Endodermal cell (in vitro differentiated cells): ENCODE measurements around the gene AP1G2. TPM values are rescaled to one million over a fixed set of nuclear protein-coding genes. Genes with fewer than 3 reads are reported as not detected.

Experiments used
- DNase-seq: peaks from one replicate; pipeline ENCODE4 v3.0.0-alpha.2; 2017
- H3K27ac ChIP-seq: 2 replicates; pipeline ENCODE4 v1.5.1; 2013; ENCODE audit warnings: mild to moderate bottlenecking, low read depth, low read length, moderate library complexity
- H3K27me3 ChIP-seq: 2 replicates; pipeline ENCODE4 v1.6.1; 2013; ENCODE audit warnings: mild to moderate bottlenecking, low read length, moderate library complexity; ENCODE audit not compliant: insufficient read depth, control insufficient read depth, poor library complexity, severe bottlenecking
- H3K36me3 ChIP-seq: 2 replicates; pipeline ENCODE4 v1.7.0; 2013; ENCODE audit warnings: mild to moderate bottlenecking, low read length, moderate library complexity; ENCODE audit not compliant: control insufficient read depth, insufficient read depth
- H3K4me1 ChIP-seq: one replicate; pipeline ENCODE4 v1.7.0; 2013; ENCODE audit warnings: low read length; ENCODE audit not compliant: control insufficient read depth, insufficient read depth
- H3K4me3 ChIP-seq: 2 replicates; pipeline ENCODE4 v1.5.1; 2013; ENCODE audit warnings: mild to moderate bottlenecking, low read length, moderate library complexity
- H3K9ac ChIP-seq: 2 replicates; pipeline ENCODE4 v1.6.1; 2013; ENCODE audit warnings: mild to moderate bottlenecking, low read length, moderate library complexity; ENCODE audit not compliant: poor library complexity, severe bottlenecking; ENCODE audit errors: extremely low read depth
- H3K9me3 ChIP-seq: 2 replicates; pipeline ENCODE4 v1.6.1; 2013; ENCODE audit warnings: mild to moderate bottlenecking, low read length, moderate library complexity; ENCODE audit not compliant: control insufficient read depth
- H3K27ac Mint-ChIP-seq: 2 replicates; pipeline ENCODE4 v1.8.0; 2020; ENCODE audit warnings: mixed read lengths
- H3K27me3 Mint-ChIP-seq: 2 replicates; pipeline ENCODE4 v1.8.0; 2021; ENCODE audit warnings: mild to moderate bottlenecking, mixed read lengths; ENCODE audit not compliant: insufficient read depth
- H3K36me3 Mint-ChIP-seq: 2 replicates; pipeline ENCODE4 v1.8.0; 2020; ENCODE audit warnings: low read depth, mixed read lengths
- H3K4me1 Mint-ChIP-seq: 2 replicates; pipeline ENCODE4 v1.8.0; 2020; ENCODE audit warnings: mixed read lengths
- H3K4me3 Mint-ChIP-seq: 2 replicates; pipeline ENCODE4 v1.8.0; 2020; ENCODE audit warnings: mild to moderate bottlenecking, moderate library complexity, mixed read lengths
- H3K9me3 Mint-ChIP-seq: 2 replicates; pipeline ENCODE4 v1.8.0; 2020; ENCODE audit warnings: mild to moderate bottlenecking, mixed read lengths
- CTCF ChIP-seq: fragments of 200-600 bp; sonication (generic); conservative IDR thresholded peaks from 2 replicates; pipeline ENCODE4 v1.5.0; 2021; ENCODE audit warnings: antibody characterized with exemption, mild to moderate bottlenecking
- WGBS, 2 experiments: methylation state at CpG; one replicate each; pipeline versions ENCODE4 v1.1.5 to v1.1.7; 2013; ENCODE audit warnings: missing lambda C conversion rate in 2 of 2, mixed read lengths in 1 of 2; ENCODE audit not compliant: insufficient coverage in 1 of 2, insufficient read length in 1 of 2; 5-methylcytosine and 5-hydroxymethylcytosine counted together
- total RNA-seq, 2 donors: library from RNA; stranded (reverse); fragmentation: NEBNext Ultra II Directional in 1 of 2; extraction: Animal tissue kit (Norgen Biotek cat#: 25700) in 1 of 2; gene quantifications; 2 replicates in 1 of 2; 3 replicates in 1 of 2; pipeline ENCODE4 v1.2.1, GENCODE V29; 2021

AP1G2 gene
- total RNA-seq, 2 donors from 2014 or later, result 203 to 209 TPM

- H3K9ac ChIP-seq, result no peak overlapping the region
- Mint-ChIP-seq H3K27ac (peak overlapping the region; percentile 53), H3K4me3 (no peak overlapping the region), H3K9me3 (no peaks in the 10 kb centered on the region), H3K36me3 (peaks cover 6% of the 10 kb centered on the region), H3K4me1 (peaks cover 21% of the 10 kb centered on the region), H3K27me3 (no peaks in the 10 kb centered on the region)
- no peak for TF ChIP-seq CTCF
- H3K4me1 ChIP-seq, result no peaks in the 10 kb centered on the region
- no peak overlapping the region for H3K4me3 ChIP-seq
- H3K27ac ChIP-seq, result no peak overlapping the region
- peaks cover 6% of the 10 kb centered on the region for H3K36me3 ChIP-seq
- no peak for DNase-seq
- no peaks in the 10 kb centered on the region for H3K27me3 ChIP-seq
- 86 to 90% methylated on average over 4 of the region's 4 CpGs for WGBS, 2 experiments
- no peaks in the 10 kb centered on the region for H3K9me3 ChIP-seq
Observed at GRCh38 chr14:23545740-23546365, 21.7 kb downstream of the AP1G2 start.

- no peak for TF ChIP-seq CTCF
- WGBS, 2 experiments, result 41 to 64% methylated on average over 13 to 25 of the region's 25 CpGs
- no peak overlapping the region for H3K4me3 ChIP-seq
- peaks cover 6% of the 10 kb centered on the region for H3K36me3 ChIP-seq
- peak overlapping the region; percentile 53 for H3K27ac Mint-ChIP-seq
- peak overlapping the region; percentile 48 for H3K4me3 Mint-ChIP-seq
- H3K27ac ChIP-seq, result no peak overlapping the region
- H3K27me3 Mint-ChIP-seq, result no peaks in the 10 kb centered on the region
- DNase-seq, result peak; percentile 93
- peaks cover 22% of the 10 kb centered on the region for H3K4me1 Mint-ChIP-seq
- H3K9me3 ChIP-seq, result no peaks in the 10 kb centered on the region
- H3K4me1 ChIP-seq, result no peaks in the 10 kb centered on the region
- no peak overlapping the region for H3K9ac ChIP-seq
- H3K36me3 Mint-ChIP-seq, result peaks cover 6% of the 10 kb centered on the region
- H3K9me3 Mint-ChIP-seq, result no peaks in the 10 kb centered on the region
- no peaks in the 10 kb centered on the region for H3K27me3 ChIP-seq
Observed at GRCh38 chr14:23544511-23545447, 22.8 kb downstream of the AP1G2 start.

GRCh38 chr14:23543403-23543802 is 24.2 kb downstream of the AP1G2 start:
- H3K9me3 ChIP-seq, result no peaks in the 10 kb centered on the region
- H3K4me3 ChIP-seq, result no peak overlapping the region
- Mint-ChIP-seq H3K27ac (no peak overlapping the region), H3K27me3 (no peaks in the 10 kb centered on the region), H3K9me3 (no peaks in the 10 kb centered on the region), H3K4me3 (no peak overlapping the region), H3K36me3 (peaks cover 7% of the 10 kb centered on the region), H3K4me1 (peaks cover 35% of the 10 kb centered on the region)
- H3K27me3 ChIP-seq, result no peaks in the 10 kb centered on the region
- H3K27ac ChIP-seq, result no peak overlapping the region
- no peak overlapping the region for H3K9ac ChIP-seq
- 98 to 100% methylated on average over 3 to 4 of the region's 5 CpGs for WGBS, 2 experiments
- DNase-seq, result no peak
- TF ChIP-seq CTCF, result no peak
- H3K4me1 ChIP-seq, result peaks cover 3% of the 10 kb centered on the region
- peaks cover 6% of the 10 kb centered on the region for H3K36me3 ChIP-seq
